NCI-H748 treated with DMSO at 0.1 percent for 48 hours (cell line): ENCODE results near the gene BCDIN3D.

ENCODE experiments used
- DNase-seq: peaks from one replicate; lab custom pipeline; 2025; lab: John Stamatoyannopoulos, UW

BCDIN3D gene

DNA sequence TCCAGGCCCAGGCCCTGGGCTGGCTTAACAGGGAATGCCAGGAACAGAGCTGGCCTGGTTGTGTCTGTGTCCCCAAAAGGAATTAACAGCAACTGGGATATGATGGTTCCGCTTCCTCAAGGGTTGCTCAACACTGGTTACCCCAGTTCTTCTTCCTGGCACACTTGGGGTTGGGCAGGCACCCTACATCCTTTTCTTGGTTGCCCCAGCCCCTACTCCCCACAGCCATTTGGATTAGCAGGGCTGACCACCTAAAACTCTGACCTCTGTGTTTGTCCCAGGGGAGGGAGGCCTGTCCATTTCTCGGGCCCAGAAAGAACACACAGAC is 45.5 kb downstream of the BCDIN3D start:
- no peak for DNase-seq

DNA sequence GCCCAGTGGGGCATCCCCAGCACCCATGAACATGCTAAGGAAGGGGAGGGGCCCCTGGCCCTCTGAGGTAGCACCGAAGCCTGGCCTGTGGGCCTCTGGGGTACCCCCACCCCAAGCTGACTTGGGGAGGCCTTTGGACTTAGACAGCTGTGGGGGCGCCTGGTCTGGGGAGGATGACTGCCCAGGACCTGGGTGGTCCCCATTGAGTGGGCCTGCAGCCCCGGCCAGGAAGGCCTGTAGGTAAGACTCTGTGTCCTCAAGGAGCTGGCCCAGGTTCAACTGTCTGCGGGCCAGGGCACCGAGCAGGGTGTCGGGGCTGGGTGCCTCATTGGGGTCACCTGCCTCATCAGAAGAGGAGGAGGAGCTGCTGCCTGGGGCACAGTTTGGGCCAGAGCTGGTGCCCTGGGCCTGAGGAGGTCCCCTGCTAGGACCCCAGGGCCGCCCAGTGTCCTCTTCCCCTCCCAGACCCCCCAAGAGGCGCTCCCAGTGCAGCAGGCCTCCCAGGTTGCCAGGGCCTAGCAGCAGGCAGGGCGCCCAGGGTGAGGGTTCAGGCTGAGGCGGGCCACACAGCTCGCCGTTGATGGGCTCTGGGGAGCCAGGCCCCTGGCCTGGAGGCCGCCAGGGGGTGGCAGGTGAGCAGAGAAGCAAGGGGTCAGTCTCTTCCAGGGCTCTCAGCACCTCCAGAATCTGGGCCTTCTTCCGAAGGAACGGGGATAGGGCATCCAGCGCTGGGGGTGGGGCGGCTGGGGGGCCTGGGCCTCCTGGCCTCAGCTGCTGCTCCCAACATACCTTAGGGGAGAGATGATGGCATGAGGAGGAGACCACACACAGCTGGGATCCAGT is 46.1 kb downstream of the BCDIN3D start:
- no peak for DNase-seq

DNA sequence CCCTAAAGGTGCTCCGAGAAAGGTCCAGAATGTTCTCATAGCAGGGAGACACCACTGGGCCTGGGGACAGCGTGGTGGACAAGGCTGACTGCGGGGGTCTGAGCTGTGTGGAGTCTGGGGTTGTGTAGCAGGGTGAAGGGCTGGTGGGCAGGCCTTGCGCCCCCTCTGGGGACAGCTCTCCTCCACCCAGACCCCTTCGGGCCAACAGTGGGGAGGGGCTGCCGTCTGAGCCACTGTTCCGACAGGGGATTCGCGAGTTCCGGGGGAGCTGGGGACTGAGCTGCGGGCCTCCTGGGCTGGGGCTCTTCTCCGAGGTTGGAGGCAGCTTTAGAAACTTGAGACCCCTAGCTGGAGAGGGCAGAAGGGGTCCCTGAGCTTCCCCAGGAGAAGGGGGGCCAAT is 46.8 kb downstream of the BCDIN3D start:
- no peak for DNase-seq

DNA sequence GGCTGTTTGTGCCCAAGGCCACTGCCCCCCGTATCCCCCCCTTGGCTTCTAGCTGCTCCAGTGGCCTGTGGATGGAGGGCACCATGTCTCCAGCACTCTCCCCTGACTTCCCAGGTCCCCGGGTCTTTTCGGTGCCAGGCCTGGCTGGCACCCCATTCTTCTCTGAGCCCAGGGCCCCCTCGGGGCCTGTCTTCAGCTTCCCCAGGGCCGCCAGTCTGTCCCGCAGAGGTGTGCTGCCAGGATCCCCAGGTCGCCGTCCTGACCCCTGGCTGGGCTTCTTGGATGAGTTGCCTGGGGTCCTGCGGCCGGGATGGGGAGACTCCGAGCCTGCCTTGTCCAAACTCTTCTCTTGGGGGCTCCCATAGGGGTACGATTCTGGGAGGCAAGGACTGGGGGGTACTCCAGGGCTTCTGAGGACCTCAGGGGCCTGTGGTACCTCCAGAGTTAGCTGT is 47.2 kb downstream of the BCDIN3D start:
- DNase-seq, result no peak

DNA sequence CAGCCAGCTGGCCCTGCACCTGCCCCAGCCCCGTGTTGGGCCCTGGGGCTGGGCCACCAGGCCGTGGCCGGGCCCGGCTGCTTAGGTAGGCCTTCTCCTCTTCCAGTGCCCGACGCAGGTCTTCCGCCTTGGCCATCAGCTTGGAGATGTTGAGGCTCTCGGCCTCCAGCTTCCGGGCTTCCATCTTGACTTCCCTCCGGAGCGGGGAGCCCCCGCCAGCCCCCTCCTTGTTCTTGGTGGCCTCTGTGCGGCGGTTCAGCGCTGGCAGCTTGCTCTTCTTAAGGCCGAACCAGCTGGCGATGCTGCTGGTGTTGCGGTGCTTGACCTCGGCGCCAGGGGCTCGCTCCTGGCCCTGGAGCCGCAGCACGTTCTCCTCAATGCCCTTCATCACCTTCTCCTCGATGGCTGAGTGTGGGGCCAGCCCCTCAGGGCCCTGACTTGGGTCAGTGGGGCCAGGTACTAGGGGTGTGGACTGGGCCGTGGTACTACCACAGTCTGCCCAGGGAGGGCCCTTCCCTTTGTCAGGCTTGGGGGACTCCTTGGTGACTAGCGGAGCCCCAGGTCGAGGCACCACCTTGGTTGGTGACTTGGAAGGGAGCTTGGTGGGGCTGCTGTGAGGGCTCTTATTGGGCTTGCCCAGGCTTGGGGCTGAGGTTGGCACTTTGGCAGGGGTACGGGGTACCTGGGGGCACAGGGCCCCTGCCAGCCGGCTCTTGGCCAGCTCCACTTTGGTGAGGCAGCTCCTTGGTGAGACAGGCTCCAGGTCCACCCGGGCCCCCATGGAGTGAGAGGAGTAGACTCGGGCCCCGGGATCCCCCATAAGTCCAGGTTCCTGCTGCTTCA is 47.9 kb downstream of the BCDIN3D start:
- no peak for DNase-seq

DNA sequence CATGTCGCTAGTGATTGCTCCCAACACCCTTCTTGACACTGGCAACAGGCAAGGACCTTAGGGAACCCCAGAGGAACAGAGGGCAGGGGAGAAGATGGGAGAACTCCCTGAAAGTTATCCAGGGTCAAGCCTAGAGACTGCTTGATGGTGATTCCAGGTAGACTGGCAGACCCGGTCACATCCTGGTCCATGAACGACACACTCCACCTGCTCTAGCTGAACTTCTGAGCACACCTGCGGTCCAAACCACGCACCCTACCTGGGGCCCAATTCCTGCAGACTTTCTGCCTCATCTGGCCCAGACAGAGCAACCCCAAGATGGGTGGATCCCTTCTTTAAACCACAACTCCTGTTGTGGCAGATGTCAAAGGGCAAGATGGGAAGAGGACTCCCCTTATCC is 48.9 kb downstream of the BCDIN3D start:
- no peak for DNase-seq

DNA sequence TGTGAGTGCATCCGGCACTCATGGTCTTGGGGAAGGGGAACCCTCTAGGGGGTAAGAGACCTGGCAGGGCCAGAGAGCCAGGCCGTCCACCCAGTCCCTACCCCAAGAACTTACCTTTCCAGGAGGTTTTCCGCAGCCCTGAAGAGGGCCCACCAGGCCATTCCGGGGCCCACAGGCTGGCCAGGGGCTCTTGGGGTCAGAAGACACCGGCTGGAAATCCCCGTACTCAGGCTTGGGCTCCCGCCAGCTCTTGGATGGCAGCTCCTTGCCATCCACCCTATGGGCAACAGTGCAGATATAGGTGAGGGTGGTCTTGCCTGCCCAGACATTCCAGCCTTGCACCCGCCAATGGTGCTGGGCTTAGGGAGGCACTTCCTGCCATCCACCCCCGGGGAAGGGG is 49.3 kb downstream of the BCDIN3D start:
- no peak for DNase-seq

DNA sequence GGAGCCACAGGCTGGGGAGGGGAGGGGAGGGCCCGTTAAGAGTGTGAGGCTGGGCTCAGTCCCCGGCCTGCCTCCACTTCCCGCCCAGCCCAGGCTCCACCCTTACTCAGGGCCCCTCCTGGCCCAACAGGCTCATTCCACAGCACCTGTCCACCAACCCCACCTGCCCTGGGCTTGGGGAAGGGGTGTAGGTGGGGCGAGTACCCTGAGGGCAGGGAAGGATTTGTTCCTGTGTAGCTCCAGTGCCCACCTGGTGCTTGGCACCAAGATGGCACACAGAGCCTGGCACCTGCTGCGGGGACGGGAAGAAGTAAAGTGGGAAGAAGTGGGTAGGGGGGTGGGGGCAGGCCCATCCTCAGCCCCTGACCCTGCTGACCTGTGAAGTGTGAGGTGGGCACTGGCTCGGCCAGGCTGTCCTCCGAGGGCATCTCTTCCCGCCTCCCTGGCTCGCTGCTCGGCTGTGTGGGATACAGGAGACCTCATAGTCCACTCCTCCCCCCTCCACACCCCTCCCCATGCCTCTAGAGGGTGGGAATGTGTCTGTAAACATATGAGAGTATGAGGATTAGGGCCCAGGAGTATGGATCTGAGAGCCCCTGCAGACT is 49.8 kb downstream of the BCDIN3D start:
- DNase-seq, result no peak

DNA sequence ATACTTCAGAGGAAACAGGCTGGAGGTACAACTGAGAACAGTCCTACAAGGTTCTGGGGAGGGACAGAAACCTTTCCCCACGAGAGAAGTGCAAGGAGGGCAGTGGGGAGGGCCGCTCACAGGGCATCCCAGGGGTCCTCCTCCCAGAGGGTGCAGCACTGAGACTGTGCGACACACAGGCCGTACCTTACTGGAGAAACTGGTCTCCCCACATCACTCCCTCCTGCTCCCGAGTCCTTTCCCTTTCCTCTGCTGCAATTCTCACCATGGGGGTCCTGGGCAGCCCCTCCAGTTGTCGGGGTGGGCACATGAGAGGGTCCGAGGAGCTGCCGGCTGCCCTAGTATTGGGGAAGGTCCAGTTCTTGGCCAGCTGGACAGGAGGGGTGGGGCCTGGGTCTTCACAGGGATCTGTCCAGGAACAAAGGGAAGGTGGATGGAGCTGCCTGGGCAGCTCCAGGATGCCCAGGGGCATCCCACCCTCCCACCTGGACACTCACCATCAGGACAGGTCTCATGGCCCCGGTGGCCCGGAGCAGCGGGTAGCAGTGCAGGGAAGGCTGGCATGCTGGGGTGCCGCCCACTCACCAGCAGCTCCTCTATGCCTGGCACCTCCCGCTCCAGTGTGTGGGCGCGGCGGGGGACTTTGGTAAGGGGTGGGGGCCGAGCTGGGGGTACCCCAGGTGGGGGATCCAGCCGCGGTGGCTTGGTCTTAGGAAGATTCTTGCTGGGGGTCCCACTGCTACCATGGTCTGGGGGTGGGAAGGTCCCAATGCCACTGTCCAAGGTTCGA is 50.5 kb downstream of the BCDIN3D start:
- no peak for DNase-seq

DNA sequence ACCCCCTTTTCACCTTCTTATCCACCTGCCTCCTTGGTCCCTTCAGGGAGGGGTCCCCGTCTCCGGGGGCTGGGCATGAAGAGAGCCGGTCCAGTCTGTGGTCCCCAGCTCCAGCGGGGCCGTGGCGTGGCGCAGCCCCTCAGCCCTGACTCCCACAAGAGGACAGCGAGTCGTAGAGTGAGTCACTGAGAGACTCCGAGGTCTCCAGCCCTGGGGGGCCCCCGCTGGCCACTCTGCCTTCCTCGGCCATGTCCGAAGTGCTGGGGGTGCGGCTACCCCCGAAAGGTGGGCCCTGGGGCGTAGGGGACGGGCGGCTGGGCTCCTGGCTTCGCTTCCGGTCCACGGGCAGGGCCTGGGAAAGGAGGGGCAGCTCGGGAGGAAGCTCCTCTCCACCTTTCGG is 51.2 kb downstream of the BCDIN3D start:
- DNase-seq, result no peak

DNA sequence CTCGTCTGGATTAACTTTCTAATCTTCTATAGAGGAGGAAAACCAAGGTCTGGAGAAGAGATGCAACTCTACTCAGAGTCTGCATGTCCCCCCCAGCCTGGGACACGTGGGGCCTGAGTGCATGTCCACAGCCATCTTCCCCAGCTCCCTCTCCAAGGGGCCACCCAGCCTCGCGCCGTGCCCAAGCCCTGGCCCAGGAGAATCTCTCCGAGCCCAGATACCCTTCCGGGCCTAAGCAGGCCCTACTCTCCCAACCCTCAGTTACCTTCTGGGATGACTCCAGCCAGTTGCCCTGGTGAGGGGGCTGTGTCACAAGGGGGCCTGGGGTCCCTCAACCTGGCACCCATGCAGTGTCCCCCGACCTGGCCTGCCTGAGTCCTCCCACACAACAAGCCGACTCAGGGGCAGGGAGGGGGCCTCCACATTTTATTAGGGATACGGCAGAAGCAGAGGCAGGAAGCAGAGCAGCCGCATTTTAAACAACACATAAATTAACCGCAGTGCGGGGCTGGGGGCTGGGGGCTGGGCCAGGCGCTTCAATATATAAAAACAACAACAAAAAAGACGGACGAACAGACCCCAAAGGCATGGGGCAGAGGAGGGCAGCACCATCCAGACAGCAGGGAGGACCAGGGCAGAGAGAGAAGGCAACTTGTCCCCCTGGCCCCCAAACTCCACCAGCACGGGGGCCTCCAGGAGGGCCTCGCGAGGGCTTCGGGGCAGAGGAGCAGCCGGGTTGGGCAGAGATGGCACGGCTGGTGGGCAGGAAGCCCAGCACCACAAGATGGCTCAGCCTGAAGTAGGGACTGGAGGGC is 52.0 kb downstream of the BCDIN3D start:
- no peak for DNase-seq

DNA sequence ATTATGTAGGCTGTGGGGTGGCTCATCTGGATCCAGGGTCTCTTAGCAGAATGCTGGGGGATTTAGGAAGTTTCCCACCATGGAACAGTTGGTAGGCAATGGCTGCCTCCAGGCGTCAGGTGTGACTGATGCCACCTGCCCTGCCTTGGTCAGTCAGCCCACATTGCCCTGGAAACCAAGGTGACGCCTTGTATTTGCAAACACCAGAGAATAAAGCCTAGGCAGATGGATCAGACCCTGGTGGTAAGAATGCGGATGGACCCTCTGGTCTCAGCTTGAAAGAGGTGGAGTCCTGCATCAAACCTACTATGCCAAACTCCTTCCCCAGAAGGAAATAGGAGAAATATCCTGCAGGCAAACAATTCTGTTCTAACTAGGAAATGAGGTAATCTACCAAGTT is 52.9 kb downstream of the BCDIN3D start:
- DNase-seq, result no peak

DNA sequence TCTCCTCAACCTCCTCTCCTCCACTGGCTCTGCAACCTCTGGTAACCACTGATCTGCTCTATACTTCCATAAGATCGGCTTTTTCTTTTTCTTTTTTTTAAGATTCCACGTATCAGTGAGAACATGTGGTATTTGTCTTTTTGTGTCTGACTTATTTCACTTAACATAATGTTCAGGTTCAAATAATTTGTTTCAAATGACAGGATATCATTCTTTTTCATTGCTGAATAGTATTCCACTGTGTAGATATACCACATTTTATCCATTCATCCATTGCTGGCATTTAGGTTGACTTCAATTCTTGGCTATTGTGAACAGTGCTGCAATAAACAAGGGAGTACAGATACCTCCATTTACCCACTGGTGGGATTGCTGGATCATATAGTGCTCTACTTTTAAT is 55.2 kb downstream of the BCDIN3D start:
- no peak for DNase-seq
